GM12878 (cell line): ENCODE data around the gene ATP6V0D1. TPM values are rescaled to one million over a fixed set of nuclear protein-coding genes. Genes with fewer than 3 reads are reported as not detected.

ENCODE experiments used
- ATAC-seq: fragments of 200-7000 bp; cut with Tn5 transposase; 3 replicates; pipeline ENCODE4 v1.9.1; 2020; ENCODE audit warnings: mild to moderate bottlenecking, moderate library complexity
- BruUV-seq: library from RNA; stranded (reverse); fragments of 400-500 nt; replicated peaks from 2 replicates; lab custom pipeline; 2021; lab: Mats Ljungman, UMichigan
- CTCF ChIA-PET: fragments of 300-600 bp; sonication (Branson Sonifier 250); formaldehyde crosslinking; extraction: SDS; loops from one replicate; lab custom pipeline; 2021; ENCODE audit warnings: inconsistent platforms; lab: Yijun Ruan, JAX
- POLR2A ChIA-PET: fragments of 350-600 bp; formaldehyde crosslinking; extraction: SDS; loops from one replicate; lab custom pipeline; 2021; ENCODE audit warnings: inconsistent platforms; lab: Charles Lee
- RAD21 ChIA-PET: fragments of 300-600 bp; sonication (Branson Sonifier 250); formaldehyde crosslinking; loops from one replicate; lab custom pipeline; 2023; ENCODE audit warnings: antibody characterized with exemption; ENCODE audit not compliant: unreplicated experiment; lab: Charles Lee
- SMC1A ChIA-PET: fragments of 300-600 bp; sonication (Branson Sonifier 250); formaldehyde crosslinking; loops from one replicate; lab custom pipeline; 2023; ENCODE audit not compliant: unreplicated experiment, uncharacterized antibody; lab: Charles Lee
- DNase-seq: peaks from one replicate; pipeline ENCODE4 v3.0.0-alpha.2; 2011; ENCODE audit warnings: low read depth, low spot score
- FAIRE-seq: peaks from 3 replicates; lab custom pipeline; 2011; peaks lifted over from hg19 to GRCh38; lab: Jason Lieb, UNC
- H2AFZ ChIP-seq: 2 replicates; pipeline ENCODE4 v1.6.0; 2011; ENCODE audit warnings: low read depth, low read length, control low read depth; ENCODE audit not compliant: control insufficient read depth
- H3K27ac ChIP-seq: 2 replicates; pipeline ENCODE4 v1.5.1; 2011; ENCODE audit warnings: control low read depth; ENCODE audit not compliant: control insufficient read depth, insufficient read depth
- H3K27me3 ChIP-seq, 2 experiments: replicated peaks in 1 of 2; 2 replicates each; pipeline versions ENCODE4 v1.6.0 to v1.6.1; 2011; ENCODE audit warnings: low read length in 1 of 2; ENCODE audit not compliant: control insufficient read depth in 2 of 2, insufficient read depth in 2 of 2
- H3K36me3 ChIP-seq, 2 experiments: 2 replicates each; pipeline ENCODE4 v1.5.1; 2011; ENCODE audit warnings: low read length in 1 of 2; ENCODE audit not compliant: control insufficient read depth in 2 of 2, insufficient read depth in 2 of 2
- H3K4me1 ChIP-seq: 2 replicates; pipeline ENCODE4 v1.6.1; 2011; ENCODE audit warnings: mild to moderate bottlenecking, low read length, moderate library complexity, mixed read lengths; ENCODE audit not compliant: control insufficient read depth, insufficient read depth
- H3K4me2 ChIP-seq: 2 replicates; pipeline ENCODE4 v1.6.0; 2011; ENCODE audit warnings: control low read depth; ENCODE audit not compliant: control insufficient read depth, insufficient read depth
- H3K4me3 ChIP-seq: fragments of 200-600 bp; sonication (generic); 2 replicates; pipeline ENCODE4 v1.5.1; 2016
- H3K79me2 ChIP-seq: 2 replicates; pipeline ENCODE4 v1.6.0; 2011; ENCODE audit warnings: low read length; ENCODE audit not compliant: control insufficient read depth, insufficient read depth
- H3K9ac ChIP-seq: 2 replicates; pipeline ENCODE4 v1.8.0; 2011; ENCODE audit warnings: low read length, control low read depth, mixed read lengths; ENCODE audit not compliant: control insufficient read depth, insufficient read depth
- H3K9me3 ChIP-seq: replicated peaks from 3 replicates; pipeline ENCODE4 v1.5.1; 2011; ENCODE audit warnings: mild to moderate bottlenecking, low read length; ENCODE audit not compliant: control insufficient read depth, insufficient read depth
- H4K20me1 ChIP-seq: 2 replicates; pipeline ENCODE4 v1.6.0; 2011; ENCODE audit not compliant: control insufficient read depth, insufficient read depth
- POU2F2 ChIP-seq: IDR thresholded peaks from 3 replicates; pipeline ENCODE4 v1.6.1; 2011; ENCODE audit warnings: low read depth, mild to moderate bottlenecking, low read length, borderline replicate concordance
- WGBS: methylation state at CpG from one replicate; pipeline ENCODE4 v1.1.6; 2016; ENCODE audit warnings: low lambda C conversion rate; ENCODE audit not compliant: insufficient replicate concordance, insufficient coverage; ENCODE audit errors: missing lambda C conversion rate; 5-methylcytosine and 5-hydroxymethylcytosine counted together
- in situ Hi-C: fragments of 300-500 bp; cut with MboI; formaldehyde crosslinking; loops from 9 replicates; pipeline ENCODE4 v1.14.3; 2018; ENCODE audit warnings: mixed read lengths
- intact Hi-C: fragments of 100-400 bp; cut with micrococcal nuclease; formaldehyde crosslinking; loops from one replicate; pipeline ENCODE4 v1.14.2; 2022; ENCODE audit not compliant: unreplicated experiment
- polyA plus RNA-seq, 11 experiments: library from polyadenylated mRNA; depleted of rRNA in 4 of 11; unstranded in 6 of 11; stranded (reverse) in 5 of 11; fragments of >200 nt; fragmentation: Nextera tagmentation in 4 of 11; fragmentation: Illumina TruSeq in 1 of 11; extraction: Ambion mirVana in 4 of 11; extraction: Trizol in 1 of 11; gene quantifications; 1 replicate in 1 of 11; 2 replicates in 10 of 11; pipeline versions ENCODE4 v1.2.1 to v1.2.3, GENCODE V29; 2011 to 2016; ENCODE audit warnings: inconsistent platforms in 2 of 11, missing spikeins in 2 of 11, low read depth in 1 of 11
- total RNA-seq, 4 experiments: library from RNA; depleted of rRNA in 3 of 4; stranded (reverse); fragments of >200 nt in 3 of 4; fragmentation: Illumina TruSeq in 1 of 4; extraction: Trizol in 1 of 4; gene quantifications; 2 replicates each; pipeline versions ENCODE4 v1.2.1 to v1.2.3, GENCODE V29; 2013 to 2021
- TF ChIP-seq, protein P1 (sequence below): IDR thresholded peaks from 2 replicates; pipeline ENCODE4 v1.6.1; 2012; ENCODE audit warnings: low read depth, low read length, improper control_type of control experiment
- TF ChIP-seq, protein P2 (sequence below): fragments of 450-650 bp; IDR thresholded peaks from 2 replicates; pipeline ENCODE4 v1.6.1; 2016; ENCODE audit warnings: mild to moderate bottlenecking

Gene ATP6V0D1
- total and polyA plus RNA-seq, 10 of the 15 experiments (the other 5 are each of a cell fraction or from before 2014, with no cell fraction given) = 28.1 to 141 (median 70.3) TPM

DNA sequence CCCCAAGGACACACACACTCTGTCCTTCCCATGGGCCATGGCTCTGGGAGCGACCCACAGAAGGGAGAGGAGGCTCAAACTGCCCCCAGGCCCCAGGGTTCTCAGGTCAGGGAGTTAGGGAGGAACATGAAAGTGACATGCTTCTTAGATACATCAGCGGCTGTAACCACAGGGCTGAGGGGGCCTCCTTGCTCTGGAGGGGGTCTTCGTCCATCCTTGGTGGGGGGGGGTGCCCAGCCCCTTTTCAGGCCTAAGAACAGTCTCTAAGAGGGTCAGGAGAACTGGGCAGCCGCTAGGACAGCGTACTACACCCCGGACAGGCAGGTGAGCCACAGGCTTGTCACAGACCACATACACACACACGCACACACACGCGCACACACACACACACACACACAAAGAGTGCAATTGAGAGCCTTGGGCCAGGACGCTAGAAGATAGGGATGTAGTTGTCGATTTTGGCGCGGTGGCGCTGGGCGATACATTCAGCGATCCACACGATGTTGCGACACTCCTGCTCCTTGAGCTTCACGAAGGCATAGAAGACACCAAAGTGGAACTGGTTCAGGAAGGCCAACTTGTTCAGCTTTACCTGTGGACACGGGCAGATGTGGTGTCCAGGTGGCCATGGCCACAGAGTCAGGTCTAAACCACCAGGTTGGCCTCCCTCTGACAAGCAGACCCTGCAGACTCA lies 42.7 kb downstream of the ATP6V0D1 start:
- Histone ChIP-seq H3K36me3 (peaks cover 0 to 16% of the 10 kb centered on the region in 2 experiments; a peak in 3 of 4 replicates), H2AFZ (no peak overlapping the region), H3K4me3 (no peak overlapping the region), H3K4me1 (peaks cover 21% of the 10 kb centered on the region), H3K79me2 (no peaks in the 10 kb centered on the region), H3K4me2 (no peak overlapping the region), H3K27ac (no peak overlapping the region), H3K27me3 (no peaks in the 10 kb centered on the region), H3K9ac (no peak overlapping the region), H4K20me1 (0 out of 2 replicates have a peak, but pooled peaks cover 4% of the 10 kb centered on the region), H3K9me3 (no peaks in the 10 kb centered on the region)
- WGBS = 88% methylated on average over 20 of the region's 20 CpGs
- RAD21 ChIA-PET = no interaction called here
- no peak for ATAC-seq
- CTCF ChIA-PET = interaction anchor here (0.5 to 2.1 kb wide), 3 partner anchors 9 to 94 kb away, joined by 3 to 6 read pairs (median 3); no protein-coding TSS in a partner anchor
- DNase-seq = no peak
- no peak for FAIRE-seq
- TF ChIP-seq, protein P1, sequence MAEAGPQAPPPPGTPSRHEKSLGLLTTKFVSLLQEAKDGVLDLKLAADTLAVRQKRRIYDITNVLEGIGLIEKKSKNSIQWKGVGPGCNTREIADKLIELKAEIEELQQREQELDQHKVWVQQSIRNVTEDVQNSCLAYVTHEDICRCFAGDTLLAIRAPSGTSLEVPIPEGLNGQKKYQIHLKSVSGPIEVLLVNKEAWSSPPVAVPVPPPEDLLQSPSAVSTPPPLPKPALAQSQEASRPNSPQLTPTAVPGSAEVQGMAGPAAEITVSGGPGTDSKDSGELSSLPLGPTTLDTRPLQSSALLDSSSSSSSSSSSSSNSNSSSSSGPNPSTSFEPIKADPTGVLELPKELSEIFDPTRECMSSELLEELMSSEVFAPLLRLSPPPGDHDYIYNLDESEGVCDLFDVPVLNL = no peak
- TF ChIP-seq POU2F2 = no peak
- TF ChIP-seq, protein P2, sequence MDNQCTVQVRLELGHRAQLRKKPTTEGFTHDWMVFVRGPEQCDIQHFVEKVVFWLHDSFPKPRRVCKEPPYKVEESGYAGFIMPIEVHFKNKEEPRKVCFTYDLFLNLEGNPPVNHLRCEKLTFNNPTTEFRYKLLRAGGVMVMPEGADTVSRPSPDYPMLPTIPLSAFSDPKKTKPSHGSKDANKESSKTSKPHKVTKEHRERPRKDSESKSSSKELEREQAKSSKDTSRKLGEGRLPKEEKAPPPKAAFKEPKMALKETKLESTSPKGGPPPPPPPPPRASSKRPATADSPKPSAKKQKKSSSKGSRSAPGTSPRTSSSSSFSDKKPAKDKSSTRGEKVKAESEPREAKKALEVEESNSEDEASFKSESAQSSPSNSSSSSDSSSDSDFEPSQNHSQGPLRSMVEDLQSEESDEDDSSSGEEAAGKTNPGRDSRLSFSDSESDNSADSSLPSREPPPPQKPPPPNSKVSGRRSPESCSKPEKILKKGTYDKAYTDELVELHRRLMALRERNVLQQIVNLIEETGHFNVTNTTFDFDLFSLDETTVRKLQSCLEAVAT = 0 out of 2 replicates have a peak, but pooled peaks have one; percentile 25
- in situ Hi-C loops = no loop called here
- intact Hi-C loops = no loop called here
- SMC1A ChIA-PET = interaction anchor here (1.3 kb wide), 1 partner anchor 11 kb away, joined by 3 read pairs; no protein-coding TSS in a partner anchor
- TSS peak; percentile 84 for BruUV-seq
- POLR2A ChIA-PET = no interaction called here
